ENCODE results near the gene FHIP1A. TPM values are rescaled to one million over a fixed set of nuclear protein-coding genes. Genes with fewer than 3 reads are reported as not detected.

The FHIP1A gene
- total and polyA plus RNA-seq, 2 of the 13 experiments (the other 11 are each of a cell fraction or from before 2014, with no cell fraction given), result 4.1 to 6.2 TPM

DNA sequence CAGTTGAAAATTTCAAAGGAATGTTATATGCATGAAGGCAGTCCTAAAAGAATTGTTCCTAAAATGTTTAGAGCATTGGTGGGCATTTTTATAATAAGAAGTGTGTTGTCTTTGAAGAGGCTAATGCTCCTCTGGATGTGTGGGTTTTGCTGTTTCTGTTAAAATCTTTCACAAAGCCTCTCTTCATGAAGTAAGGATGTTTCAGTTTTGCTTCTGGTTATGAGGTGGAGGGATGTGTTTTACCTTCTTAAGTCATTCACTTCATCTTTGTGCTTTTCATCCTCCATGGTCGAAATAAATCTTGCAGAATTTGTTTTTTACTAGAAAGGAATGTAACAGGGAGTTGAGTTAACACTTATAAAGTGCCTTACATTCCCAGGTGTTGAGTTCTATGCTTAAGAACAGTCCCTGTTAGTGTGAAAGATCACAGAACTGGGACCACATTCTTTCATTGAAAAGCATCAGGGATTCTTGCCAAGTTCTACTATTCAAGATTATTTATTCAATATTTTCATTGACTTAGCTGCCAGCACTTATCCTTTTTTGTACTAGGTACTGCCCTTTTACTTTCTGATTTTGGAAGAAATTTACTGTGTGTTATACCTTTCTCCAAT lies 21.1 kb downstream of the FHIP1A start (continued):
- TF ChIP-seq ZNF496 (CRISPR knock-in tag; IDR thresholded peaks at IDR 0.05; ENCODE audit: insufficient replicate concordance), result no peak
- no peak for TF ChIP-seq ZNF746 (CRISPR knock-in tag; IDR thresholded peaks at IDR 0.05)
- TF ChIP-seq ZNF253 (CRISPR knock-in tag; IDR thresholded peaks at IDR 0.05; ENCODE audit: borderline replicate concordance), result no peak
- no peak for TF ChIP-seq ZNF572 (CRISPR knock-in tag; IDR thresholded peaks at IDR 0.05)
- no peak for TF ChIP-seq ZNF790 (CRISPR knock-in tag; IDR thresholded peaks at IDR 0.05; ENCODE audit: borderline replicate concordance)
- TF ChIP-seq ZNF772 (CRISPR knock-in tag; IDR thresholded peaks at IDR 0.05), result no peak
- no peak for TF ChIP-seq NFYB (CRISPR knock-in tag; IDR thresholded peaks at IDR 0.05)
- no peak for TF ChIP-seq MLX (CRISPR knock-in tag; IDR thresholded peaks at IDR 0.05)

DNA sequence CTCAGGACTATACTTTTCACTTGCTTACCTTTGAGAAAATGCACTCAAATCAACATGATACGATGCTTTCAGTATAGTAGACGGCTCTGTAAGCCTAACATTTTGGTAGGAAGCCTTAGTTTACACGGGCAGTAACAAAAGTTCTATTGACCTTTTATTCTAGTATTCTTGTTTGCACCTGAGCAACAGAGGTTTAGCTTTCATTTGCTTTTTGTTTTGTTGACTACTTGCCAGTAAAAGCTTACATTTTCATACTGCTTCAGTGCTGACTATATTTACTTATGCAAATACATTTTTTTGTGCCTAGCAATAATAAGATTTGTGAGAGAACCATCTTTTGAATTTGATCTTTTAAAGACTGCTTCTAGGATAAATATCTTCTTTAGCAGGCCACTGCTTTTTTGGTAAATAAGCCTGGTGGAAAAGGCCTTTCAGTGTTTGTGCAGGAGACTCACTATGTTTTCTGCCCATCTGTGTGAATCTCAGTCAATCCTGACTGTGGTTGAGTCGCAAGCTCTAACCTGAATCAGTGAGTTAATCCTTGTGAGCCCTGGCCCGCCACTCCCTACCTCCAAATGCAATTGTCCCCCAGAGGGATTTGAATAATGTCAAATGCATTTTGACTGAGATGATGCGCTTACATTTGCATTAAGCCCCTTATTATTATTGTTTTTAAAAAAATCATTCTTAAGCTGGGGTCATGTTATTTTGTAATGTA lies 21.9 kb downstream of the FHIP1A start:
- DNase-seq (ENCODE audit: low spot score) (no peak), ATAC-seq (no peak), FAIRE-seq (no peak)
- BruUV-seq (replicated peaks), result no TSS peak
- ChIA-PET POLR2A (no interaction called here), CTCF (ENCODE audit: low intra/inter-chr PET ratio, low total read pairs) (no interaction called here)
- H3K9ac ChIP-seq (ENCODE audit: insufficient read depth, low read depth, low read length), result no peak overlapping the region
- H3K27ac ChIP-seq (ENCODE audit: extremely low read length, insufficient read depth, low read length), result no peak overlapping the region
- no peaks in the 10 kb centered on the region for H4K20me1 ChIP-seq (ENCODE audit: insufficient read depth, low read length)
- no peak overlapping the region for H3K4me3 ChIP-seq (replicated peaks in 1 of 3; ENCODE audit: insufficient read depth in 1 of 3, low read depth in 2 of 3, low read length in 3 of 3)
- no peaks in the 10 kb centered on the region for H3K9me3 ChIP-seq (ENCODE audit: low read length)
- H3K27me3 ChIP-seq (ENCODE audit: control insufficient read depth in 1 of 2, insufficient read depth in 2 of 2, low read length in 2 of 2), result no peaks in the 10 kb centered on the region
- H3K36me3 ChIP-seq (replicated peaks in 1 of 2; ENCODE audit: control insufficient read depth in 1 of 2, insufficient read depth in 2 of 2, low read length in 2 of 2), result no peaks in the 10 kb centered on the region
- in situ Hi-C loops (cut with HindIII; ENCODE audit: extremely low pct_ligation_motif_present, low pct_unique_long_range_greater_than_20kb) (no loop called here), intact Hi-C loops (cut with micrococcal nuclease; ENCODE audit: unreplicated experiment) (no loop called here)
- H3K79me2 ChIP-seq (ENCODE audit: insufficient read depth, low read length), result no peaks in the 10 kb centered on the region
- no peak overlapping the region for H3K4me2 ChIP-seq (ENCODE audit: low read depth, low read length)
- WGBS (ENCODE audit: low lambda C conversion rate), result 80% methylated on average over 6 of the region's 6 CpGs
- H3K4me1 ChIP-seq (ENCODE audit: insufficient read depth, low read length), result no peaks in the 10 kb centered on the region
- no peak overlapping the region for H2AFZ ChIP-seq (ENCODE audit: low read length)
- TF ChIP-seq POLR2A (IDR thresholded peaks at IDR 0.05; ENCODE audit: insufficient read depth in 1 of 2, low read depth in 2 of 2, low read length in 2 of 2) (no peak), ZNF138 (CRISPR knock-in tag; IDR thresholded peaks at IDR 0.05; ENCODE audit: low read depth) (no peak), CREB3 (CRISPR knock-in tag; IDR thresholded peaks at IDR 0.05) (no peak), MXD4 (CRISPR knock-in tag; IDR thresholded peaks at IDR 0.05) (no peak), ZNF687 (CRISPR knock-in tag; IDR thresholded peaks at IDR 0.05) (no peak), FOXK2 (IDR thresholded peaks at IDR 0.05) (no peak), CEBPG (CRISPR knock-in tag; IDR thresholded peaks at IDR 0.05) (no peak), ZNF550 (CRISPR knock-in tag; IDR thresholded peaks at IDR 0.05; ENCODE audit: borderline replicate concordance) (no peak)
- TF ChIP-seq, protein P1, sequence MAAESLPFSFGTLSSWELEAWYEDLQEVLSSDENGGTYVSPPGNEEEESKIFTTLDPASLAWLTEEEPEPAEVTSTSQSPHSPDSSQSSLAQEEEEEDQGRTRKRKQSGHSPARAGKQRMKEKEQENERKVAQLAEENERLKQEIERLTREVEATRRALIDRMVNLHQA (CRISPR knock-in tag; IDR thresholded peaks at IDR 0.05), result no peak

Data from HepG2 (cell line).